HG03439 (cell line): ENCODE measurements around the gene ADCK1.
"Not testable (repeated sequence)": the region's sequence is repeated elsewhere in the genome, so short reads cannot be mapped to it uniquely, and the experiment has no call there.

Experiments used
- ATAC-seq: cut with Tn5 transposase; IDR thresholded peaks from one replicate; pipeline ENCODE4 v1.9.1; 2021; ENCODE audit warnings: mild to moderate bottlenecking, moderate library complexity; ENCODE audit not compliant: unreplicated experiment

Gene ADCK1

GRCh38 chr14:77864085-77864484 lies 64.2 kb downstream of the ADCK1 start:
- ATAC-seq: no peak

DNA sequence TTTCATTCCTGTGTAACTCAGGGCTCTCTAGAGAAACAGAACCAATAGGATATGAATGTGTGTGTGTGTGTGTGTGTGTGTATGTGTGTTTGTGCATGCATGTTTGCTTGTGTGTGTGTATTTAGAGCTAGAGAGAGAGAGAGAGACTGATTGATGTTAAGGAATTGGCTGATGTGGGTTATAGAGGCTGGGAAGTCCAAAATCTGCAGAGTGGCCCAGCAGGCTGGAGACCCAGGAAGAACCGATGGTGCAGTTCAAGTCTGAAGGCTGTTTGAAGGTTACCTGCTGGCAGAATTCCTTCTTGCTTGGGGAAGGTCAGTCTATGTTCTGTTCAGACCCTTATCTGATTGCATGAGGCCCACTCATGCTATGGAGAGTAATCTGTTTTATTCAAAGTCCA lies 64.7 kb downstream of the ADCK1 start:
- no peak for ATAC-seq

GRCh38 chr14:77865455-77865854 lies 65.5 kb downstream of the ADCK1 start:
- no peak for ATAC-seq

DNA sequence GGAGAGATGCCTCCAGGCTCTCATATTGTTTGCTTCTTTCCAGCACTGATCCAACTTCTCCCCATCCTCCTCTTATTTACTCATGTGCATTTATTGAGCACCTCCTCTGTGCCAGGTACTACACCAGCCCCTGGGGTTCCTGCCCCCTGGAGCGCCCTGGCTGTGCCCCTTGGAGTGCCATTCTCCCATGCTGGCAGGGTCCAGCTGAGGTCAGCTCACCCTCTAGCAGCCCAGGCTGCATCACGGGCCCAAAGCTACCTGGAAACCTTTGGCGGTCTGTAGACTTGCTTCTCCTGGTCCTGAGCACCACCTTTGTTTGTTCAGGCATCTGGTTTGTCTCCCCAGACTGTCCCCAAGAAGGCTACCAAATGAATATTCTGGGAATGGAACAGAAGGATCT lies 67.0 kb downstream of the ADCK1 start:
- ATAC-seq: no peak

GRCh38 chr14:77867476-77867875 lies 67.6 kb downstream of the ADCK1 start:
- no peak for ATAC-seq

- no peak for ATAC-seq
Observed at GRCh38 chr14:77868552-77869285, 68.8 kb downstream of the ADCK1 start.

- no peak for ATAC-seq
Observed at GRCh38 chr14:77869340-77869739, 69.4 kb downstream of the ADCK1 start.

DNA sequence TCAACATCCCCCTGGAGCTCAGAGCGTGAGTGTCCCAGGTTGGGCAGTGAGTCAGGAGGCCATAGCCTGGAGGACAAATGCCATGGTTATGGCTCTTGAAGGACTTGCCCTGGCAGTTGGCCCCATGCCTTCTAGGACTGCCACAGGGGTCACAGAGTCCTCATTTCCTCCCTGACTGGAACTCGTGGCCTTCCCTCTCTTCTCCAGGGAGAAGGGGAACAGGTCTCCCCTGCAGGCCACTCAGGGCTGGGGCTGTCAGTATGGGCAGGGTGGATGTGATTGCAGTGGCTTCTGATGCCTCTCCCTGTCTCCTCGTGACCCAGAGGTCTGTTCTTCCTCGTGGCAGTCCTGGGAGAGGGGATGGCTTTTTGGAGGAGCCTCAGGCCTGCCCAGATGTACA lies 70.7 kb downstream of the ADCK1 start:
- no peak for ATAC-seq

- ATAC-seq: no peak
Observed at GRCh38 chr14:77872152-77872551, 72.2 kb downstream of the ADCK1 start.

DNA sequence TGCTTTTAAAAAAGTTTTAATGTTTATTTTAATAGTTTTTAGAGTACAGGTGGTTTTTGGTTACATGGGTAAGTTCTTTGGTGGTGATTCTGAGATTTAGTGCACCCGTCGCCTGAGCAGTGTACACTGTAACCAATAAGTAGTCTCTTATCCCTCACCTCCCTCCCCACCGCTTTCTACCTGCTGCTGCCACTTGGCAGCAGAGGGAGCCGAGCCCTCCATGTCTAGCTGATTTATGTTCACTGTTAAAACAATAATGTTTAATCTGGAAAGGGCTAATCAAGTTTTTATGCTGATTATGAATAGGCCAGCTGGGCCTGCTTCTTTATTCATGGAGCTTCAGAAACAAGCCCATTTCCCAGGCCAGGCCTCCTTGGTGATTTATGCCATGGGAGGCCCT lies 73.1 kb downstream of the ADCK1 start:
- no peak for ATAC-seq

DNA sequence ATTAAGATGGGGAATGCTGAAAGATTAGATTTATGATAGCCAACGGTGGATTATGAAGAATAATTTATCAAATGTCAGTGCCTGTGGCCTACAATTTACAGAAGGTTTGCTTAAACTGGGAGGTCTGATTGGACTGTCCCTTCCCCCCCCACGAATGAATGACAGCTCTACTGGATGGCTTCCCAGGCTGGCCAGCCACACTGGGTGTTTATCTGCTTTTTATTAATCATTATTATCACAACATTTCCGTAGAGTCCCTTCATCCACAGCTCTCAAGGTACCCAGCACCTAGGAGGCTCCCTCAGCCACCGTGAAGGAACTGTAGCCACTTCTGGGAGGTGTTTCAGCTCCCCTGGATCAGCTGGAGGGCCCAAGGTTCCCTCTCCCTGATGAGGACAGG lies 78.9 kb downstream of the ADCK1 start:
- no peak for ATAC-seq

- no peak for ATAC-seq
Observed at GRCh38 chr14:77880056-77880455, 80.1 kb downstream of the ADCK1 start.

GRCh38 chr14:77882098-77882497 lies 82.2 kb downstream of the ADCK1 start:
- no peak for ATAC-seq

DNA sequence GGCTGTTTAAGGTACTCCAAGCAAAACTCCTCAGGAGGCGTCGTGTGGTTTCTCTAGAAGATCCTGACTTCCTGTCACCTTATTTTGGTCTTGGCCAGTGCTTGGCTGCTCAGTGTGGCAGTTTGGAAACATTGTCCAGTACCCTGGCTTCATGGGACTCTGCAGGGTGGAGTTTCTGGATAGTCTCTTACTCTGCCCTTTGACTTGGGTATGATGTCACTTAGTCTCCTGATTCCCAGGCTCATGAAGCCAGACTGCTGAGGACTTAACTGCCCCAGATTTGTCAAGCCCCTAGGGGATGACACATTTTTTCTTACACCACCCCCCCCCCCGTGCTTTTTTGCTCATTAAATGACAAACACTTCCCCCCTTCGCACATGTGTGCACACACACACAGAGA lies 82.7 kb downstream of the ADCK1 start:
- no peak for ATAC-seq

- no peak for ATAC-seq
Observed at GRCh38 chr14:77883131-77883846, 83.4 kb downstream of the ADCK1 start.

GRCh38 chr14:77883847-77884238 lies 83.9 kb downstream of the ADCK1 start:
- no peak for ATAC-seq

DNA sequence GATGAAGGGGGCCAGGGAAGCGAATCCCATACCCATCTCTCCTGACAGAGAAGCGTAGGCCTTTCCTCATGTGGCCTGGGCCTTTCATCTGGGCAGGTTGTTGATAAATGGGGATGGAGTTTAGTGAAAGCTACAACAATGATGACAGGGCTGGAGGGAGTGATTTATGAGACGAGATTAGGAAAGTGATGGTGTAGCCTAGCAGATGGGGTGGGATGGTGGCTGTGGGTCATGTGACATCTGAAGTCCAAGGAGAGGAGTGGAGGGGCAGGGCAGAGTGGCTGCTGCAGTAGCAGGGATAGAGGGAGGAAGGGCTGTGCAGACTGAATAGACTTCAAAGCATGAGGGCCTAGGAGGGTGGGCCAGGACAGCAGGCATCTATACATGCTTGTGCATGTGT lies 85.5 kb downstream of the ADCK1 start:
- no peak for ATAC-seq

DNA sequence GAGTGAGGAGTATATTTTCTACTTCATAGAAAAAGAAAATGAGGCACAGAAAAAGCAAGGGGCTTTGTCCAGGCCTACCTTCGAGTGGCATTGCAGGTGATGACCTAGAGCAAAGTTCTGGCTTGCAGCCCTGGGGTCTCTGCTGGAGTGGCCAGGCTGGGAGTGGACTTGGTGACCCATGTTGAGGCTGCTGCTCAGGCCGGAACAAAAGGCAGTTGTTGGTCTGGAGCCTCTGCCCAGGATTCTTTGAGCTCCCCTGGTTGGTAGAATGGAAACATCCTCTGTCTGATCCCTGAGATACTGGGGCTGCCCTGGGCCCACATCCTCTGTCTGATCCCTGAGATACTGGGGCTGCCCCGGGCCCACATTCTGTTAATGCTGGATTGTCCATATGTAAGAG lies 86.1 kb downstream of the ADCK1 start:
- ATAC-seq: no peak

GRCh38 chr14:77888903-77889302 lies 89.0 kb downstream of the ADCK1 start:
- not testable (repeated sequence) for ATAC-seq

GRCh38 chr14:77889971-77890442 lies 90.1 kb downstream of the ADCK1 start:
- no peak for ATAC-seq

- no peak for ATAC-seq
Observed at GRCh38 chr14:77890873-77891272, 91.0 kb downstream of the ADCK1 start.

DNA sequence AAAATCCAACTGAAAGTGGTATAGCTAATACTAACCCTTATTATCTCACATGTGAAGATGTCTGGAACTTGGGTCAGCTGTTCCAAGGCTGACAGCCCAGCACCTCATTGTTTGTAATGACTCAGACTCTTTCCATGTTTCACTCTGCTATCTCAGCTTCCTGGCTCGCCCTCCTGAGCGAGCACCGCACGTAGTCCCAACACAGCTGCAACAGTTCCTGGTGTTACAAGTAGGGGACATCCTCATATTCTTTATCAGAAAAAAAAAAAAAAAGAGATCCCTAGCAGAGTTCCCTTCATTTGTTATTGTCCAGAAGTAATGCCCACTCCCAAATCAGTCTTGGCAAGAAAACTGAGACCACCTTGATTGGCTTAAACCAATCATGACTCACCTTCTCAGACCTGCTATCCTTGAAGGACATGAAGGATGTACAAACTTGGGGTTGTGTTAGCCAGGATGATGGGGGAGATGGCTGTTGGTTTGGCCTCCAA lies 92.5 kb downstream of the ADCK1 start:
- ATAC-seq: no peak
